Renal cortex interstitium (tissue), 11 donors: Measurements from ENCODE around the gene PLAAT3. TPM values are rescaled to one million over a fixed set of nuclear protein-coding genes. Genes with fewer than 3 reads are reported as not detected.
"Not testable (repeated sequence)": the region's sequence is repeated elsewhere in the genome, so short reads cannot be mapped to it uniquely, and the experiment has no call there.

ENCODE experiments used
- DNase-seq, 11 donors: peaks; one replicate each; pipeline ENCODE4 v3.0.0-alpha.2; 2013; ENCODE audit warnings: low read depth in 9 of 11, low spot score in 4 of 11; ENCODE audit errors: extremely low read depth in 1 of 11
- polyA plus RNA-seq, 3 donors: library from polyadenylated mRNA; unstranded; fragments of 120-200 nt; gene quantifications; one replicate each; pipeline ENCODE4 v1.2.1, GENCODE V29; 2013; ENCODE audit not compliant: insufficient read length in 3 of 3

PLAAT3 gene
- polyA plus RNA-seq, 3 donors, result 17.0 to 22.2 (median 19.5) TPM

- DNase-seq, result no peak
Observed at GRCh38 chr11:63553759-63554158, 60.5 kb downstream of the PLAAT3 start.

GRCh38 chr11:63552921-63553320, 61.3 kb downstream of the PLAAT3 start:
- no peak for DNase-seq

- DNase-seq, result no peak
Observed at GRCh38 chr11:63551889-63552266, 62.4 kb downstream of the PLAAT3 start.

- DNase-seq, result no peak
Observed at GRCh38 chr11:63551091-63551888, 62.9 kb downstream of the PLAAT3 start.

- not testable (repeated sequence) for DNase-seq
Observed at GRCh38 chr11:63550156-63550700, 64.0 kb downstream of the PLAAT3 start.

DNA sequence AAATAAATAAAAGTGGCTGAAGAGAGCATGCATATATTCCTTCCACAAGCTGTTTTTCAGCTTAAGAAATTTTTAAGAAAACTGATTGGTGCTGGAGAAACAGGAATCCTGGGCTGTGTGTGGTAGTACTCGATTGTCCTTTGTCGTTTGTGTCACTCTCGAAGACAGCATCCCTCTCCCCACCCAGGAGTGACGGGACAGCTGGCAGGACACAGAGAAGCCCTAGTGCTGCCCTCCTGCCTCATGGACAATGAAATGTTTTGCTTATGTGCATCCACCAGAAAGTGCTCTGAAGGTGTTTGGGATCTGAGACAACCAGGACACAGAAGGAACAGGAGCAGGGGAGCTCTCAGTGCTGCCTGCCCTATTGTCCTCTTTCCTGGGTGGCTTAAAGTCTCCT, 64.8 kb downstream of the PLAAT3 start:
- no peak for DNase-seq

GRCh38 chr11:63548178-63548577, 66.1 kb downstream of the PLAAT3 start:
- no peak for DNase-seq

GRCh38 chr11:63547061-63547460, 67.2 kb downstream of the PLAAT3 start:
- no peak for DNase-seq

DNA sequence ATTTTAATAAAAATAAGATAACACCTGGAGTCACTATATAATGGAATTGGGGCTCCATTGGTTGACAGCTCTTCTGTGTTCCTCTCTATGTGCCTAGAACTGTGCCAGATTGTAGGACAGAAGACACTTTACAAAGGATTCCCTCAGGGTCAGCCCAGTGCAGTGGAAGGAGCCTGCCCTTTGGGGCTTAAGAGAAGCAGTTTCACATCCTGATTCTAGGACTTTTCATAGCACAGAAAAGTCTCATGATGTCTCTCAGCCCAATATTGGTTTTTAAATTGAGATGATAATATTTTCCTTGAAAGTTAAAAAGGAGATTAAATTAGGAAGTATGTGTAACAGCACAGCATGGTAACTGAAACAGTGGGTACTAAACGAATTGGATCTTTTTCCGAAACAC, 70.5 kb downstream of the PLAAT3 start:
- DNase-seq, result no peak

DNA sequence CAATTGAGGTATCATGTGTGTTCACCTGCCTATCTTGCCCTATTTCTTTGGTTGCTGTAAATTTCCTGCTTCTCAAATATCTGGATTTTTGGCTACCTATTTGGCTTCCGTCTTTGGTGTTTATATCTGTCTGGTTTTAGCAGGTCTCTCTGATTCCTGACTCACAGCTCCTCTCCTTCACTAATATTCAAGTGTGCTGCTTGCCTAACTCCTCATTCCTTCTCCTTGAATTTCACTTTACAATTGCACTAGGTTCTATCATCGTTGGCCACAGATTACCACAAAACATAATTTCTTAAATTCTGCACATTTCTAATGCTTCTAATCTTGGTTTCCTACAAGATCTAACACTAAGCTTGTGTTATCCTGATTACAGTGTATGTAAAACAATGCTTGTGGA, 71.7 kb downstream of the PLAAT3 start:
- DNase-seq, result not testable (repeated sequence)

- peak in 1 of 11 donors; percentile 20 for DNase-seq
Observed at GRCh38 chr11:63537293-63538101, 76.7 kb downstream of the PLAAT3 start.

GRCh38 chr11:63536669-63537292, 77.5 kb downstream of the PLAAT3 start, which contains the start of gene PLAAT4:
TSS of gene PLAAT4 (plus strand) at chr11:63536808. CDS start at chr11:63536869, 61 bp downstream.
- DNase-seq, result peak in 1 of 11 donors; percentile 29

GRCh38 chr11:63535734-63536133, 78.5 kb downstream of the PLAAT3 start:
- DNase-seq, result no peak

GRCh38 chr11:63534895-63535461, 79.3 kb downstream of the PLAAT3 start:
- no peak for DNase-seq

DNA sequence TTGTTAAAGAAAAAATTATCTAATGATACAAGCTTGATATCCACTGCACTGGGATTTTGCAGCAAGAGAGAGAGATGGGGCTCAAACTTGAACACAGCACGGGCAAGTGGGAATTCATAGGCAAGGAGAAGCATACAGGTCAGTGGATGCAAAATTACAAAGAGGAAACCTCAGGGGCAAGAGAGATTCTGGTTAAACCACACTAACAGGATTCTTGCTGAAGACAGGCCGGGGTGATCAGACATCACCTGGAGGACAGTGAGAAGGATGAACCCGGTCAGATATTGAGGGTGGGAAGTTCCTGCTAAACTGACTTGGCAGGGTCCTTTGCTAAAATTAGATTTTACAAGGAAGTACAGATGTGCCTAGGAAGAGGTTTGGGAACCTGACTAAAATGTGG, 80.2 kb downstream of the PLAAT3 start:
- no peak for DNase-seq

- no peak for DNase-seq
Observed at GRCh38 chr11:63532799-63533475, 81.3 kb downstream of the PLAAT3 start.

GRCh38 chr11:63532117-63532516, 82.1 kb downstream of the PLAAT3 start:
- no peak for DNase-seq

DNA sequence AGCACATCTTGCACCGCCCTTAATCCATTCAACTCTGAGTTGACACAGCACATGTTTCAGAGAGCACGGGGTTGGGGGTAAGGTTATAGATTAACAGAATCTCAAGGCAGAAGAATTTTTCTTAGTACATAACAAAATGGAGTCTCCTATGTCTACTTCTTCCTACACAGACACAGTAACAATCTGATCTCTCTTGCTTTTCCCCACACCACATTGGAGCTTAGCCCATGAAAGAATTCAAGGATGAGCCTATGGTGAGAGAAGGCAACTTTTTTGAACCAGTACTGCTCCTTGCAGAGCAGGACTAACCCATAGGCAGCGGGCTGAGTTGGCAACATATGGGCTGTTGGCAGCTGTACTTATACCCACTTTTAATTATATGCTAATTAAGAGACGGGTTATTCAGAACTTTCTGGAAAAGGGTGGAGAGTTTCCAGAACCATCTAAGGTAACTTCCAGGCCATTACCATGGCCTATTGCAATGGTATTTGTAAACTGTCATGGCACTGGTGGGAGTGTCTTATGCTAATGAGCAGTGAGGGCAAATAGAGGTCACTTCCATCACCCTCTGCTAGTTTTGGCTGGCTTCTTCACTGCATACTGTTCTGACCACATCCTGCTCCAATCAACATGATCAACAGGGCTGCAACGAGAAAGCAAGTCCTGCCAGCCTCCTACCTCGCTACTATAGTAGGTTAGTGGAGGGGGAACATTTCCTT, 83.0 kb downstream of the PLAAT3 start:
- not testable (repeated sequence) for DNase-seq
